HL-60 (cell line): Measurements from ENCODE around the gene HOMER1.

ENCODE experiments used
- DNase-seq, 2 experiments: peaks; one replicate each; pipeline ENCODE4 v3.0.0-alpha.2; 2010 to 2020; ENCODE audit warnings: low read depth in 1 of 2, low spot score in 1 of 2
- H3K27ac ChIP-seq: fragments of 250-450 bp; sonication (Bioruptor Pico); replicated peaks from 2 replicates; pipeline ENCODE4 v1.5.1; 2020; ENCODE audit warnings: mild to moderate bottlenecking, moderate library complexity
- H3K27me3 ChIP-seq: fragments of 250-450 bp; sonication (Bioruptor Pico); 2 replicates; pipeline ENCODE4 v1.5.1; 2021; ENCODE audit warnings: mild to moderate bottlenecking, moderate library complexity; ENCODE audit not compliant: insufficient read depth, poor library complexity, severe bottlenecking
- H3K4me3 ChIP-seq: replicated peaks from 2 replicates; pipeline ENCODE4 v1.5.1; 2011; ENCODE audit warnings: mild to moderate bottlenecking, control low read depth, low read length; ENCODE audit not compliant: insufficient read depth
- GABPA ChIP-seq: IDR thresholded peaks from 2 replicates; pipeline ENCODE4 v1.6.1; 2012; ENCODE audit warnings: low read depth
- POLR2AphosphoS5 ChIP-seq: IDR thresholded peaks from 2 replicates; pipeline ENCODE4 v1.6.1; 2012; ENCODE audit warnings: low read depth
- REST ChIP-seq: IDR thresholded peaks from 2 replicates; pipeline ENCODE4 v1.6.1; 2012; ENCODE audit warnings: low read depth; ENCODE audit not compliant: insufficient replicate concordance
- SPI1 ChIP-seq: IDR thresholded peaks from 2 replicates; pipeline ENCODE4 v1.6.1; 2012; ENCODE audit warnings: low read depth, mild to moderate bottlenecking, borderline replicate concordance
- TF ChIP-seq, protein P1 (sequence below): IDR thresholded peaks from one replicate; pipeline ENCODE4 v1.5.1; 2011; ENCODE audit warnings: low read length, control low read depth, inconsistent platforms; ENCODE audit not compliant: insufficient read depth

The HOMER1 gene

DNA sequence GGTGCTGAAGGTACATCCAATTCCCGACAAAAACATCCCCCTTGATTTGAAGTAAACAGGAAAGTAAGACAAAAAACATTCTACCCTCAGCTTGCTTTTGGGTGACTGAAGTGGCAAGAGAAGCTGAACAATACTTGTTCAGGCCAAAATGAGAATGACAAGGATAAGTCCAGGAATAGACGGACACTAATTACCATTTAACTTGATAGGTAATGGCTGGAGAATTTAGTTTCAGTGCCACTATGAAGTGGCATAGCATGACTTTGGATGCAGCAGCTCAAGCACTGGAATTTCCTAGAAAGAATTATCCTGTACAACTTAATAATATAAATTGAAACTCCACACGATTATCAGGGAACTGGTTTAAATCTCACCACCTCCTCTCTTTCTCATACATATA is 49.7 kb downstream of the HOMER1 start:
- Histone ChIP-seq H3K4me3 (no peak overlapping the region), H3K27me3 (no peaks in the 10 kb centered on the region), H3K27ac (no peak overlapping the region)
- no peak for DNase-seq
- TF ChIP-seq SPI1 (no peak), POLR2AphosphoS5 (no peak), GABPA (no peak), REST (no peak)
- TF ChIP-seq, protein P1, sequence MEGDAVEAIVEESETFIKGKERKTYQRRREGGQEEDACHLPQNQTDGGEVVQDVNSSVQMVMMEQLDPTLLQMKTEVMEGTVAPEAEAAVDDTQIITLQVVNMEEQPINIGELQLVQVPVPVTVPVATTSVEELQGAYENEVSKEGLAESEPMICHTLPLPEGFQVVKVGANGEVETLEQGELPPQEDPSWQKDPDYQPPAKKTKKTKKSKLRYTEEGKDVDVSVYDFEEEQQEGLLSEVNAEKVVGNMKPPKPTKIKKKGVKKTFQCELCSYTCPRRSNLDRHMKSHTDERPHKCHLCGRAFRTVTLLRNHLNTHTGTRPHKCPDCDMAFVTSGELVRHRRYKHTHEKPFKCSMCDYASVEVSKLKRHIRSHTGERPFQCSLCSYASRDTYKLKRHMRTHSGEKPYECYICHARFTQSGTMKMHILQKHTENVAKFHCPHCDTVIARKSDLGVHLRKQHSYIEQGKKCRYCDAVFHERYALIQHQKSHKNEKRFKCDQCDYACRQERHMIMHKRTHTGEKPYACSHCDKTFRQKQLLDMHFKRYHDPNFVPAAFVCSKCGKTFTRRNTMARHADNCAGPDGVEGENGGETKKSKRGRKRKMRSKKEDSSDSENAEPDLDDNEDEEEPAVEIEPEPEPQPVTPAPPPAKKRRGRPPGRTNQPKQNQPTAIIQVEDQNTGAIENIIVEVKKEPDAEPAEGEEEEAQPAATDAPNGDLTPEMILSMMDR: no peak

- DNase-seq: no peak
- no peak overlapping the region for H3K4me3 ChIP-seq
- TF ChIP-seq, protein P1: no peak
- no peak for TF ChIP-seq GABPA
- no peak for TF ChIP-seq REST
- no peak for TF ChIP-seq SPI1
- TF ChIP-seq POLR2AphosphoS5: no peak
- no peaks in the 10 kb centered on the region for H3K27me3 ChIP-seq
- H3K27ac ChIP-seq: no peak overlapping the region
Observed at GRCh38 chr5:79459626-79460025, 54.3 kb downstream of the HOMER1 start.

- no peaks in the 10 kb centered on the region for H3K27me3 ChIP-seq
- no peak for DNase-seq
- H3K27ac ChIP-seq: no peak overlapping the region
Observed at GRCh38 chr5:79456890-79457583, 56.9 kb downstream of the HOMER1 start.

More at GRCh38 chr5:79456890-79457583, 56.9 kb downstream of the HOMER1 start:
- no peak overlapping the region for H3K4me3 ChIP-seq
- TF ChIP-seq GABPA: no peak
- no peak for TF ChIP-seq POLR2AphosphoS5
- TF ChIP-seq REST: no peak
- TF ChIP-seq, protein P1: no peak
- no peak for TF ChIP-seq SPI1
